ENCODE data around the gene INHBA. TPM values are rescaled to one million over a fixed set of nuclear protein-coding genes. Genes with fewer than 3 reads are reported as not detected.

INHBA gene
- total RNA-seq, 1 donor from 2014 or later, result 8.9 TPM

- no peak for TF ChIP-seq CTCF (conservative IDR thresholded peaks at IDR 0.05; ENCODE audit: low read depth, low read length)
- DNase-seq (ENCODE audit: low read depth), result no peak
Measured at GRCh38 chr7:41679566-41679965, 23.3 kb downstream of the INHBA start.

GRCh38 chr7:41674505-41675023, 28.3 kb downstream of the INHBA start:
- H3K4me3 ChIP-seq (ENCODE audit: low read depth, low read length), result no peak overlapping the region
- no peak for TF ChIP-seq CTCF (conservative IDR thresholded peaks at IDR 0.05; ENCODE audit: low read depth, low read length)
- no peak for DNase-seq (ENCODE audit: low read depth)

More at GRCh38 chr7:41679566-41679965, 23.3 kb downstream of the INHBA start:
- H3K4me3 ChIP-seq (ENCODE audit: low read depth, low read length), result no peak overlapping the region

GRCh38 chr7:41661596-41661995, 41.3 kb downstream of the INHBA start:
- DNase-seq (ENCODE audit: low read depth), result no peak
- no peak for TF ChIP-seq CTCF (conservative IDR thresholded peaks at IDR 0.05; ENCODE audit: low read depth, low read length)

GRCh38 chr7:41659539-41659938, 43.4 kb downstream of the INHBA start:
- H3K4me3 ChIP-seq (ENCODE audit: low read depth, low read length), result no peak overlapping the region
- TF ChIP-seq CTCF (conservative IDR thresholded peaks at IDR 0.05; ENCODE audit: low read depth, low read length), result no peak
- no peak for DNase-seq (ENCODE audit: low read depth)

More at GRCh38 chr7:41661596-41661995, 41.3 kb downstream of the INHBA start:
- no peak overlapping the region for H3K4me3 ChIP-seq (ENCODE audit: low read depth, low read length)

GRCh38 chr7:41656366-41656765, 46.5 kb downstream of the INHBA start:
- TF ChIP-seq CTCF (conservative IDR thresholded peaks at IDR 0.05; ENCODE audit: low read depth, low read length), result no peak
- no peak overlapping the region for H3K4me3 ChIP-seq (ENCODE audit: low read depth, low read length)
- DNase-seq (ENCODE audit: low read depth), result no peak

GRCh38 chr7:41655426-41655825, 47.5 kb downstream of the INHBA start:
- H3K4me3 ChIP-seq (ENCODE audit: low read depth, low read length), result no peak overlapping the region
- TF ChIP-seq CTCF (conservative IDR thresholded peaks at IDR 0.05; ENCODE audit: low read depth, low read length), result no peak
- no peak for DNase-seq (ENCODE audit: low read depth)

- no peak for TF ChIP-seq CTCF (conservative IDR thresholded peaks at IDR 0.05; ENCODE audit: low read depth, low read length)
- DNase-seq (ENCODE audit: low read depth), result no peak
- no peak overlapping the region for H3K4me3 ChIP-seq (ENCODE audit: low read depth, low read length)
Measured at GRCh38 chr7:41652267-41652666, 50.6 kb downstream of the INHBA start.

Data from epithelial cell of proximal tubule (primary cell).